Stimulated activated naive CD4-positive, alpha-beta T cell treated with Interleukin-2 at 50 U/mL for 16 hours (primary cell): ENCODE data around the gene CIC.
"Not testable (repeated sequence)": the region's sequence is repeated elsewhere in the genome, so short reads cannot be mapped to it uniquely, and the experiment has no call there.

Experiments used
- DNase-seq: peaks from one replicate; lab custom pipeline; 2025; lab: John Stamatoyannopoulos, UW

CIC gene

GRCh38 chr19:42255766-42256745 lies 13.0 kb upstream of the CIC start:
- DNase-seq, result no peak

GRCh38 chr19:42257842-42258241 lies 11.2 kb upstream of the CIC start:
- not testable (repeated sequence) for DNase-seq

GRCh38 chr19:42261763-42262162 lies 7.3 kb upstream of the CIC start:
- DNase-seq, result no peak

GRCh38 chr19:42266105-42266504 lies 2.9 kb upstream of the CIC start:
- DNase-seq, result not testable (repeated sequence)

GRCh38 chr19:42266928-42267603 lies 2.0 kb upstream of the CIC start:
- not testable (repeated sequence) for DNase-seq

GRCh38 chr19:42267644-42268141 lies 1.4 kb upstream of the CIC start:
- no peak for DNase-seq

GRCh38 chr19:42268142-42268703 lies 829 bp upstream of the CIC start:
- DNase-seq, result peak; percentile 98

GRCh38 chr19:42269478-42270345 lies 660 bp downstream of the CIC start:
- no peak for DNase-seq

- DNase-seq, result peak; percentile 72
These were observed 1.4 kb downstream of the CIC start for GRCh38 chr19:42270346-42271044.

GRCh38 chr19:42271045-42271419 lies 2.0 kb downstream of the CIC start:
- no peak for DNase-seq

GRCh38 chr19:42271861-42272534 lies 2.9 kb downstream of the CIC start:
- no peak for DNase-seq

GRCh38 chr19:42272535-42272897 lies 3.5 kb downstream of the CIC start:
- no peak for DNase-seq

- DNase-seq, result no peak
These were observed 3.9 kb downstream of the CIC start for GRCh38 chr19:42272989-42273406.

- no peak for DNase-seq
These were observed 4.5 kb downstream of the CIC start for GRCh38 chr19:42273407-42274064.

GRCh38 chr19:42274065-42274682 lies 5.1 kb downstream of the CIC start:
- DNase-seq, result no peak

GRCh38 chr19:42275103-42275502 lies 6.1 kb downstream of the CIC start:
- DNase-seq, result no peak

- DNase-seq, result no peak
These were observed 6.5 kb downstream of the CIC start for GRCh38 chr19:42275517-42275916.

GRCh38 chr19:42276284-42276683 lies 7.2 kb downstream of the CIC start:
- DNase-seq, result no peak

GRCh38 chr19:42276821-42277220 lies 7.8 kb downstream of the CIC start:
- peak; percentile 37 for DNase-seq
